DOHH2 (cell line): ENCODE data around the gene CPZ.

Experiments used
- EZH2phosphoT487 ChIP-seq: fragments of 200-600 bp; sonication (generic); IDR thresholded peaks from 2 replicates; pipeline ENCODE4 v1.6.1; 2017; ENCODE audit warnings: borderline replicate concordance, mild to moderate bottlenecking, antibody characterized with exemption, low read length, moderate library complexity, mixed read lengths
- TF ChIP-seq, protein P1 (sequence below): fragments of 200-600 bp; sonication (generic); IDR thresholded peaks from one replicate; pipeline ENCODE4 v1.5.1; 2014; ENCODE audit warnings: antibody characterized with exemption, mild to moderate bottlenecking, low read depth, low read length; ENCODE audit not compliant: poor library complexity, severe bottlenecking

DNA sequence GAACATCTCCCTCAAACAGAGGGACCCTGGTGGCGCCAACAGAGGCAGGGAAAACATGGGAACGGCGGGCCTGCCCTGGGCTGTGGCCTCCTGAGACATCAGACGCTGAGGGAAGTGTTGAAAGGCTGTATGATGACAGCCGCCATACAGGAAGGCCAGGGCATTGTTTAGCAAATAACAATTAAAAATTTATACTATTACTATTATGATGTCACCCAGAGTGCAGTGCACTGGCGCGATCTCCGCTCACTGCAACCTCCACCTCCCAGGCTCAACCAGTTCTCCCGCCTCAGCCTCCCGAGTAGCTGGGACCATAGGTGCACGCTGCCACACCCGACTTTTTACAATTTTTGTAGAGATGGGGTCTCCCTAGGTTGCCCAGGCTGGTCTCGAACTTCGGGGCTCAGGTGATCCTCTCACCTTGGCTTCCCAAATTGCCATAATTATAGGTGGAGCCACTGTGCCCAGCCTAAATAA, 54.6 kb downstream of the CPZ start:
- TF ChIP-seq, protein P1, sequence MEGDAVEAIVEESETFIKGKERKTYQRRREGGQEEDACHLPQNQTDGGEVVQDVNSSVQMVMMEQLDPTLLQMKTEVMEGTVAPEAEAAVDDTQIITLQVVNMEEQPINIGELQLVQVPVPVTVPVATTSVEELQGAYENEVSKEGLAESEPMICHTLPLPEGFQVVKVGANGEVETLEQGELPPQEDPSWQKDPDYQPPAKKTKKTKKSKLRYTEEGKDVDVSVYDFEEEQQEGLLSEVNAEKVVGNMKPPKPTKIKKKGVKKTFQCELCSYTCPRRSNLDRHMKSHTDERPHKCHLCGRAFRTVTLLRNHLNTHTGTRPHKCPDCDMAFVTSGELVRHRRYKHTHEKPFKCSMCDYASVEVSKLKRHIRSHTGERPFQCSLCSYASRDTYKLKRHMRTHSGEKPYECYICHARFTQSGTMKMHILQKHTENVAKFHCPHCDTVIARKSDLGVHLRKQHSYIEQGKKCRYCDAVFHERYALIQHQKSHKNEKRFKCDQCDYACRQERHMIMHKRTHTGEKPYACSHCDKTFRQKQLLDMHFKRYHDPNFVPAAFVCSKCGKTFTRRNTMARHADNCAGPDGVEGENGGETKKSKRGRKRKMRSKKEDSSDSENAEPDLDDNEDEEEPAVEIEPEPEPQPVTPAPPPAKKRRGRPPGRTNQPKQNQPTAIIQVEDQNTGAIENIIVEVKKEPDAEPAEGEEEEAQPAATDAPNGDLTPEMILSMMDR: no peak
- TF ChIP-seq EZH2phosphoT487: no peak
